ENCODE results near the gene ADGRB2. TPM values are rescaled to one million over a fixed set of nuclear protein-coding genes. Genes with fewer than 3 reads are reported as not detected.

Gene ADGRB2
- total RNA-seq, 2 experiments from 2014 or later, result 0.39 to 0.71 TPM

DNA sequence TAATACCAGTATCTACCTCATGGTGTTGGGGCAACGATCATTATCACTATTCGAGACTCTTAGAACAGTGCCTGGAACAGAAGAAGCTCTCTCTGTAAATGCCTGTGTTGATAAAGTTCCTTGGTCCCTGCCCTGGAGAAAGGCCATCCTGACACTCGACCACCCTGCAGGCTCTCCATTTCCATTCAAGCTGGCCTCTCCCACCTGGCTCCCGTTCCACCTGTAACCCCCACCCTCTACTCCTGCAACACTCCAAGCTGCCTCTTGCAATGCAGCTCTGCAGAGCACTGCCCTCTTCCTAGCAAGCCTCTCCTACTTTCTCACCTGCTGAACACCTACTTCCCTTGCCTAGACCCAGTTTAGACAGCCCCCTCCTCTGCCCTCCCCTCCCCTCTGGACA lies 45.6 kb upstream of the ADGRB2 start:
- DNase-seq, result no peak
- H3K9me3 Mint-ChIP-seq, result no peaks in the 10 kb centered on the region
- ATAC-seq (ENCODE audit: poor library complexity), result no peak
- ChIA-PET CTCF (interaction anchor here (0.5 to 0.9 kb wide), 2 partner anchors 154 to 698 kb away, joined by 3 read pairs; no protein-coding TSS in a partner anchor), POLR2A (no interaction called here)
- no peaks in the 10 kb centered on the region for H3K4me1 Mint-ChIP-seq (ENCODE audit: low read depth)
- Histone ChIP-seq H3K4me3 (ENCODE audit: low read length) (no peak overlapping the region), H3K9me3 (ENCODE audit: control insufficient read depth in 1 of 2, insufficient read depth in 1 of 2, low read length in 2 of 2) (no peaks in the 10 kb centered on the region), H3K36me3 (ENCODE audit: insufficient read depth, low read length) (no peaks in the 10 kb centered on the region), H3K27me3 (ENCODE audit: control insufficient read depth in 1 of 2, insufficient read depth in 2 of 2, low read length in 2 of 2) (no peaks in the 10 kb centered on the region), H3K27ac (ENCODE audit: low read depth in 1 of 2, low read length in 2 of 2) (no peak overlapping the region), H3K4me1 (ENCODE audit: insufficient read depth, low read length) (no peaks in the 10 kb centered on the region)
- intact Hi-C loops (cut with DNase I, micrococcal nuclease), result no loop called here
- H3K27ac Mint-ChIP-seq, result no peak overlapping the region
- H3K36me3 Mint-ChIP-seq (ENCODE audit: low read depth), result no peaks in the 10 kb centered on the region
- no peak overlapping the region for H3K4me3 Mint-ChIP-seq
- H3K27me3 Mint-ChIP-seq, result no peaks in the 10 kb centered on the region
- TF ChIP-seq CTCF (IDR thresholded peaks at IDR 0.05), result no peak

DNA sequence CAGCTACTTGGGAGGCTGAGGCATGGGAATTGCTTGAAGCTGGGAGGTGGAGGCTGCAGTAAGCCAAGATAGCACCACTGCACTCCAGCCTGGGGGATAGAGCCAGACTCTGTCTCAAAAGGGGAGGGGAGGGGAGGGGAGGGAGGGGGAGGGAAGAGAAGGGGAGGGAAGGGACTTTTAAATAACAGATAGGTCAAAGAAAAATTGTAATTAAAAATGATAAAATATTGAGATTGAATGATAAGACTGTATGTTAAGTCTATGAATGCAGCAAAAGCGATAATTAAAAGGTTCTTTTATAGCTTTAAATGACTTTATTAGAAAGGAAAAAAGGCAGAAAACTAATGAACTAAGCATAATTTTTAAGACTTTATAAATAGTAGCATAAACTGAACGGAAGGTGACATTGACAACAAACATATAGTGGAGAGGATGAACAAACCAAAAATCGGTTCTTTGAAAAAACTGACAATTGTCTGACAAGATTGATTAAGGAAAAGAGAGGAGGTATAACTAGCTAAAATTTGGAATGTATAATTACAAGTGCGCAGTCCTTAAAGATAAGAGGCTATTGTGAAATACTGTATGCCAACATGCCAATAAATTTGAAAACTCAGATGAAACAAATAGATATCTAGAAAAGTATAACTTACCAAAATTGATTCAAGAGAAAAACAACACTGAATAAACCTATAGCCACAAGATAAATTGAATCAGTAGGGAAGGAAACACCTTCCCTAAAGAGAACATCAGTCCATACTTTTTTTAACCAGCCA lies 43.3 kb upstream of the ADGRB2 start:
- H3K36me3 ChIP-seq (ENCODE audit: insufficient read depth, low read length), result no peaks in the 10 kb centered on the region
- Mint-ChIP-seq H3K27ac (no peak overlapping the region), H3K27me3 (no peaks in the 10 kb centered on the region), H3K4me3 (no peak overlapping the region), H3K4me1 (ENCODE audit: low read depth) (peaks cover 6% of the 10 kb centered on the region), H3K36me3 (ENCODE audit: low read depth) (no peaks in the 10 kb centered on the region), H3K9me3 (no peaks in the 10 kb centered on the region)
- ChIA-PET CTCF (no interaction called here), POLR2A (no interaction called here)
- H3K4me1 ChIP-seq (ENCODE audit: insufficient read depth, low read length), result no peaks in the 10 kb centered on the region
- intact Hi-C loops (cut with DNase I, micrococcal nuclease), result no loop called here
- H3K27ac ChIP-seq (ENCODE audit: low read depth in 1 of 2, low read length in 2 of 2), result no peak overlapping the region
- H3K9me3 ChIP-seq (ENCODE audit: control insufficient read depth in 1 of 2, insufficient read depth in 1 of 2, low read length in 2 of 2), result no peaks in the 10 kb centered on the region
- no peak for ATAC-seq (ENCODE audit: poor library complexity)
- DNase-seq, result no peak
- H3K27me3 ChIP-seq (ENCODE audit: control insufficient read depth in 1 of 2, insufficient read depth in 2 of 2, low read length in 2 of 2), result no peaks in the 10 kb centered on the region
- TF ChIP-seq CTCF (IDR thresholded peaks at IDR 0.05), result no peak
- no peak overlapping the region for H3K4me3 ChIP-seq (ENCODE audit: low read length)

- no peaks in the 10 kb centered on the region for H3K36me3 Mint-ChIP-seq (ENCODE audit: low read depth)
- no peak for DNase-seq
- intact Hi-C loops (cut with DNase I, micrococcal nuclease), result no loop called here
- no peak overlapping the region for H3K4me3 Mint-ChIP-seq
- H3K27me3 Mint-ChIP-seq, result no peaks in the 10 kb centered on the region
- H3K27ac Mint-ChIP-seq, result no peak overlapping the region
- Histone ChIP-seq H3K9me3 (ENCODE audit: control insufficient read depth in 1 of 2, insufficient read depth in 1 of 2, low read length in 2 of 2) (no peaks in the 10 kb centered on the region), H3K4me3 (ENCODE audit: low read length) (no peak overlapping the region), H3K27me3 (ENCODE audit: control insufficient read depth in 1 of 2, insufficient read depth in 2 of 2, low read length in 2 of 2) (no peaks in the 10 kb centered on the region), H3K4me1 (ENCODE audit: insufficient read depth, low read length) (no peaks in the 10 kb centered on the region), H3K36me3 (ENCODE audit: insufficient read depth, low read length) (no peaks in the 10 kb centered on the region), H3K27ac (ENCODE audit: low read depth in 1 of 2, low read length in 2 of 2) (no peak overlapping the region)
- H3K9me3 Mint-ChIP-seq, result no peaks in the 10 kb centered on the region
- no peak for ATAC-seq (ENCODE audit: poor library complexity)
- CTCF ChIA-PET, result interaction anchor here (1.4 kb wide), 1 partner anchor 159 kb away, joined by 4 read pairs; no protein-coding TSS in a partner anchor
- no peak for TF ChIP-seq CTCF (IDR thresholded peaks at IDR 0.05)
- H3K4me1 Mint-ChIP-seq (ENCODE audit: low read depth), result peaks cover 10% of the 10 kb centered on the region
- POLR2A ChIA-PET, result interaction anchor here (1.1 kb wide), 1 partner anchor 139 kb away, joined by 3 read pairs; no protein-coding TSS in a partner anchor
Measured at GRCh38 chr1:31805318-31805717, 41.2 kb upstream of the ADGRB2 start.

All from CD4-positive, alpha-beta T cell (primary cell).